ENCODE measurements around the gene HOXA9. TPM values are rescaled to one million over a fixed set of nuclear protein-coding genes. Genes with fewer than 3 reads are reported as not detected.
A peak's percentile ranks its signal among the peaks of the same experiment; 100 is the strongest.

The HOXA9 gene
- total RNA-seq, 1 donor from 2014 or later, result not detected

DNA sequence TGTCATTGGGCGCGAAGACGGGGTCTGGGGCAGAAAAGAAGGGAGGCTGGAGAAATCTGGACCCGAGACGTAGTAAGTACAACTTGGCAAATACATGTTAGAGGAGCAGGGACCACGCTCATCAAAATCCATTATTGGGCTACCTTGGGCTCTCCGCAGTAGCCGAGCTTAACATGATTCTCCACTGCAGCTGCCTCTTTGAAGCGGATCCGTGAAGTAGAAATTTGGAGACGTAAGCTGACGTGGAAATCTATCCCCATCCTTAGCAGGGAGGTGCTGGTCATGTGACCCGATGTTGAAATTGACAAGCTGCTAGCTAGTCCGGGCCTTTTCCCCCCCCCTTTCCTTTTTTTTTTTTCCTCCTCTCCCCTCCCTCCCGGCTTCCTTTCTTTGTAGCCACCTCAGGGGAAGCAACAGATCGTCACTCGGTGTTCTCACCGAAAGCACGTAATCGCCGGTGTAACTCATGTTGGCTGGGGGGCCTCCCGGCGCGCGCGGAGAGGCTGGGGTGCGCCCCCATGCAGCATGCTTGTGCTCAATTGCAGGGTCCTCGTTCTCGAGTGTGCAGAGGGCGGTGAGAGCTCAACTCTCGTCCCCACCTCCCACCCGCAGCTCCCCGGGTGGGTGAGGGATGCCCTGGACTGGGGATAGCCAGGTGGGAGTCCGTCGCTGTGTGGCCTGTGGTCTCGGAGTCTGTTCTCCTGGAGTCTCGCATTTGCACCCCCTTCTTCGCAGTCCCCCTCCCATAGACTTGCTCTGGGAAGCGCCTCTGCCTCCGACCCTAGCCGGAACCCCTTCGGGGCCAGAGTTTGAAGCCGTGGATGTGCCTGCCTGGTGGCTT, 19.9 kb upstream of the HOXA9 start, which contains the start of gene HOXA11:
Gene HOXA11 (minus strand): TSS at position 220 of the 841 bp plus-strand sequence. CDS start 88 bp downstream, at position 132.
- Mint-ChIP-seq H3K27ac (no peak within 1 kb of the TSS), H3K36me3 (no peaks in the 10 kb centered on the region), H3K4me3 (peak within 1 kb of the TSS; percentile 71), H3K4me1 (peaks cover 10% of the 10 kb centered on the region), H3K27me3 (ENCODE audit: insufficient read depth, low read depth) (peaks cover 94% of the 10 kb centered on the region), H3K9me3 (peaks cover 13% of the 10 kb centered on the region)
- Histone ChIP-seq H3K4me1 (peaks cover 14% of the 10 kb centered on the region), H3F3A (ENCODE audit: low read depth) (peaks cover 17% of the 10 kb centered on the region), H3K27ac (no peak within 1 kb of the TSS), H3K79me2 (ENCODE audit: low read depth) (no peaks in the 10 kb centered on the region), H3K4me2 (peak within 1 kb of the TSS; percentile 36), H3K27me3 (peaks cover 100% of the 10 kb centered on the region), H3K36me3 (no peaks in the 10 kb centered on the region), H3K9me3 (ENCODE audit: low read depth) (no peaks in the 10 kb centered on the region), H2AFZ (replicated peaks) (no peak within 1 kb of the TSS), H3K4me3 (no peak within 1 kb of the TSS), H3K9ac (no peak within 1 kb of the TSS), H4K20me1 (ENCODE audit: low read depth) (peaks cover 100% of the 10 kb centered on the region)
- no peak for DNase-seq (ENCODE audit: low spot score)
- TF ChIP-seq EZH2phosphoT487 (IDR thresholded peaks at IDR 0.05) (no peak), EZH2 (IDR thresholded peaks at IDR 0.05) (no peak)
- TF ChIP-seq, protein P1, sequence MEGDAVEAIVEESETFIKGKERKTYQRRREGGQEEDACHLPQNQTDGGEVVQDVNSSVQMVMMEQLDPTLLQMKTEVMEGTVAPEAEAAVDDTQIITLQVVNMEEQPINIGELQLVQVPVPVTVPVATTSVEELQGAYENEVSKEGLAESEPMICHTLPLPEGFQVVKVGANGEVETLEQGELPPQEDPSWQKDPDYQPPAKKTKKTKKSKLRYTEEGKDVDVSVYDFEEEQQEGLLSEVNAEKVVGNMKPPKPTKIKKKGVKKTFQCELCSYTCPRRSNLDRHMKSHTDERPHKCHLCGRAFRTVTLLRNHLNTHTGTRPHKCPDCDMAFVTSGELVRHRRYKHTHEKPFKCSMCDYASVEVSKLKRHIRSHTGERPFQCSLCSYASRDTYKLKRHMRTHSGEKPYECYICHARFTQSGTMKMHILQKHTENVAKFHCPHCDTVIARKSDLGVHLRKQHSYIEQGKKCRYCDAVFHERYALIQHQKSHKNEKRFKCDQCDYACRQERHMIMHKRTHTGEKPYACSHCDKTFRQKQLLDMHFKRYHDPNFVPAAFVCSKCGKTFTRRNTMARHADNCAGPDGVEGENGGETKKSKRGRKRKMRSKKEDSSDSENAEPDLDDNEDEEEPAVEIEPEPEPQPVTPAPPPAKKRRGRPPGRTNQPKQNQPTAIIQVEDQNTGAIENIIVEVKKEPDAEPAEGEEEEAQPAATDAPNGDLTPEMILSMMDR (IDR thresholded peaks at IDR 0.05), result no peak

DNA sequence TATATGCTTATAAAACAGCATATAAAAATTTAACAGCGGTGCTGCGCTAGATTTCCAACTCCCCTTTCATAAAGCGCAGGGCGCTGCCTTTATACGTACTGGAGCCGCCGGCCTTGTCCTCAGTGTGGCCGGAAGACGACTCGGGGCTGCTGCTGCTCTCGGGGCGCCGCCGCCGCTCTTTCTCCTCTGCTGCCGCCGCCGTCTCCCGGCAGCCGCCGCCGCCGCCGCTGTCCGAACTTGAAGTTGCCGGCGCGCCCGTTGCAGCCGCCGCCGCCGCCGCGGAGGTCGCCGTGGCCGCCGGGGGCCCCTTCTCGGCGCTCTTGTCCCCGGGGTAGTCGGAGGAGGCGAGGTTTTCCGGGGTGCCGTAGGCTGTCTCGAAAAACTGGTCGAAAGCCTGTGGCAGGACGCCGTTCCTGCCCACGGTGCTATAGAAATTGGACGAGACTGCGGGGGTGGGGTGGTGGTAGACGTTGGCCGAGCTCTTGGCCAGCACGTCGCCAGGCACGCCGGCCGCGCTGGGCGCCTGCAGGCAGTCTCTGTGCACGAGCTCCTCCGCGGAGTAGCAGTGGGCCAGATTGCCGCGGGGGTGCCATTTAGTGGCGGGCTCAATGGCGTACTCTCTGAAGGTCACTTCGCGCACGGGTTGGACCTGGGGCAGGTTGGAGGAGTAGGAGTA, 19.1 kb upstream of the HOXA9 start:
- H3K4me3 Mint-ChIP-seq, result peak overlapping the region; percentile 55
- Histone ChIP-seq H3K4me3 (no peak overlapping the region), H3F3A (ENCODE audit: low read depth) (peaks cover 17% of the 10 kb centered on the region), H4K20me1 (ENCODE audit: low read depth) (peaks cover 100% of the 10 kb centered on the region), H3K9me3 (ENCODE audit: low read depth) (no peaks in the 10 kb centered on the region), H3K4me1 (peaks cover 14% of the 10 kb centered on the region), H3K36me3 (no peaks in the 10 kb centered on the region), H3K27ac (no peak overlapping the region), H3K79me2 (ENCODE audit: low read depth) (no peaks in the 10 kb centered on the region), H3K27me3 (peaks cover 100% of the 10 kb centered on the region), H2AFZ (replicated peaks) (no peak overlapping the region), H3K9ac (no peak overlapping the region), H3K4me2 (peak overlapping the region; percentile 36)
- no peak overlapping the region for H3K27ac Mint-ChIP-seq
- peak; percentile 48 for DNase-seq (ENCODE audit: low spot score)
- no peaks in the 10 kb centered on the region for H3K36me3 Mint-ChIP-seq
- peaks cover 94% of the 10 kb centered on the region for H3K27me3 Mint-ChIP-seq (ENCODE audit: insufficient read depth, low read depth)
- peaks cover 14% of the 10 kb centered on the region for H3K4me1 Mint-ChIP-seq
- TF ChIP-seq EZH2phosphoT487 (IDR thresholded peaks at IDR 0.05) (peak; percentile 69), EZH2 (IDR thresholded peaks at IDR 0.05) (peak; percentile 47)
- TF ChIP-seq, protein P1 (IDR thresholded peaks at IDR 0.05), result no peak
- H3K9me3 Mint-ChIP-seq, result peaks cover 11% of the 10 kb centered on the region

DNA sequence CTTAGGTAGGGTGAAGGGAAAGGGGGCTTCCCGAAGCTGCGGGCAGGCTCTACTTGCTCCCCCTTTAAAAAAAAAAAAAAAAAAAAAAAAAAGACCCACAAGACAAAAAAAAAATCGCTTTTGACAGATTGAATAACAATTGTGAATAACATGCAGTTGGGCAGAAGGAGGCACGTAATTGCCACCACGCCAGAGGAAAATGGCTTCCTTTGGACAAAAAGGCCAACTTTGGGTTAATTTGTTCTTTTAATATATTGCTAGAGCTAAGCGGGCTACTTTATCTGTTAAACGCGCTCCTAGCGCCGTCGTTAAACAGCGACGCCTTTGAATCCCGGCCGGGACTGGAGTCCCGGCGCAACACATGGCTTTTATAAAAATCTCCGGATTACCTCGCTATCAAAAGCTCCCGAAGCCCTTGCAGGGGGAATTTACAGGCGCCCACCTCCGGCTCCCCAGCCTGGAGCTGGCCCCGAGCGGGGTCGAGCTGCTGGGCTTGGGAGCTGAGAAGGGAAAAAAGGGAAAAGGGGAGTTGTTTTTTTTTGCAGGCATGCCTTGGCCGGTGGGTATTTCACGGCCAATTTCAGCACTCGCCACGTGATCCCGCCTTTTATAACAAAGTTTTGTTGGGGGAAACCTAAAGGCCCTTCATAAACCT, 18.5 kb upstream of the HOXA9 start:
- Mint-ChIP-seq H3K4me1 (peaks cover 15% of the 10 kb centered on the region), H3K9me3 (peaks cover 18% of the 10 kb centered on the region), H3K4me3 (peak overlapping the region; percentile 71), H3K27me3 (ENCODE audit: insufficient read depth, low read depth) (peaks cover 94% of the 10 kb centered on the region), H3K36me3 (no peaks in the 10 kb centered on the region), H3K27ac (no peak overlapping the region)
- peaks cover 100% of the 10 kb centered on the region for H4K20me1 ChIP-seq (ENCODE audit: low read depth)
- H3K79me2 ChIP-seq (ENCODE audit: low read depth), result no peaks in the 10 kb centered on the region
- peak; percentile 57 for DNase-seq (ENCODE audit: low spot score)
- H2AFZ ChIP-seq (replicated peaks), result no peak overlapping the region
- H3K9ac ChIP-seq, result no peak overlapping the region
- H3K27ac ChIP-seq, result no peak overlapping the region
- peaks cover 100% of the 10 kb centered on the region for H3K27me3 ChIP-seq
- H3K4me1 ChIP-seq, result peaks cover 14% of the 10 kb centered on the region
- no peaks in the 10 kb centered on the region for H3K9me3 ChIP-seq (ENCODE audit: low read depth)
- peak overlapping the region; percentile 57 for H3K4me2 ChIP-seq
- peaks cover 17% of the 10 kb centered on the region for H3F3A ChIP-seq (ENCODE audit: low read depth)
- TF ChIP-seq EZH2phosphoT487 (IDR thresholded peaks at IDR 0.05) (peak; percentile 88), EZH2 (IDR thresholded peaks at IDR 0.05) (peak; percentile 99)
- TF ChIP-seq, protein P1 (IDR thresholded peaks at IDR 0.05), result no peak
- no peaks in the 10 kb centered on the region for H3K36me3 ChIP-seq
- no peak overlapping the region for H3K4me3 ChIP-seq
